PC-9 (cell line): ENCODE results near the gene ARHGAP24.

ENCODE experiments used
- EZH2 ChIP-seq: fragments of 200-600 bp; sonication (generic); IDR thresholded peaks from 2 replicates; pipeline ENCODE4 v1.8.0; 2017; ENCODE audit warnings: antibody characterized with exemption, low read depth
- TF ChIP-seq, protein P1 (sequence below): fragments of 200-600 bp; sonication (generic); conservative IDR thresholded peaks from 2 replicates; pipeline ENCODE4 v1.6.1; 2017; ENCODE audit warnings: mixed run types, antibody characterized with exemption, mild to moderate bottlenecking, moderate library complexity

DNA sequence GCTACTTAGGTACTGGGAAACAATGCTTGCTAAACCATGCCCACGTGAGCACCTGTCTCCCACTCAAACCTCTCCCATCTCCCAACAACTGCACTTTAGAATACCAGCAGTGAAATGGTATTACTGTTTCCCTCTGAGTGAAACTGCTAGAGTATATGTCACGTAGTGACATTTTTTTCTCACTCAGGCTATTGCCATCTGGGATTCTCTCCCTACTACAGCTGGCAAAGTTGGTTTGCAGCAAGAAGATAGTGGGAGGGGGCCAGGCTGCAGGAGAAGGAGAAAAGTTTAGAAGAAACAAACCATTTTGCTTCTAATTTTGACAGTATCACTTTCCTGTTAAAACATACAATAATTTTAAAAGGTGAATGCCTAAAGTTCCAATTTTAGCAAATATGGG is 526.6 kb downstream of the ARHGAP24 start:
- TF ChIP-seq, protein P1, sequence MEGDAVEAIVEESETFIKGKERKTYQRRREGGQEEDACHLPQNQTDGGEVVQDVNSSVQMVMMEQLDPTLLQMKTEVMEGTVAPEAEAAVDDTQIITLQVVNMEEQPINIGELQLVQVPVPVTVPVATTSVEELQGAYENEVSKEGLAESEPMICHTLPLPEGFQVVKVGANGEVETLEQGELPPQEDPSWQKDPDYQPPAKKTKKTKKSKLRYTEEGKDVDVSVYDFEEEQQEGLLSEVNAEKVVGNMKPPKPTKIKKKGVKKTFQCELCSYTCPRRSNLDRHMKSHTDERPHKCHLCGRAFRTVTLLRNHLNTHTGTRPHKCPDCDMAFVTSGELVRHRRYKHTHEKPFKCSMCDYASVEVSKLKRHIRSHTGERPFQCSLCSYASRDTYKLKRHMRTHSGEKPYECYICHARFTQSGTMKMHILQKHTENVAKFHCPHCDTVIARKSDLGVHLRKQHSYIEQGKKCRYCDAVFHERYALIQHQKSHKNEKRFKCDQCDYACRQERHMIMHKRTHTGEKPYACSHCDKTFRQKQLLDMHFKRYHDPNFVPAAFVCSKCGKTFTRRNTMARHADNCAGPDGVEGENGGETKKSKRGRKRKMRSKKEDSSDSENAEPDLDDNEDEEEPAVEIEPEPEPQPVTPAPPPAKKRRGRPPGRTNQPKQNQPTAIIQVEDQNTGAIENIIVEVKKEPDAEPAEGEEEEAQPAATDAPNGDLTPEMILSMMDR: no peak
- TF ChIP-seq EZH2: no peak
